ENCODE data around the gene ADGRF1. TPM values are rescaled to one million over a fixed set of nuclear protein-coding genes. Genes with fewer than 3 reads are reported as not detected.

The ADGRF1 gene
- total RNA-seq, 1 experiment from 2014 or later: 104 TPM

DNA sequence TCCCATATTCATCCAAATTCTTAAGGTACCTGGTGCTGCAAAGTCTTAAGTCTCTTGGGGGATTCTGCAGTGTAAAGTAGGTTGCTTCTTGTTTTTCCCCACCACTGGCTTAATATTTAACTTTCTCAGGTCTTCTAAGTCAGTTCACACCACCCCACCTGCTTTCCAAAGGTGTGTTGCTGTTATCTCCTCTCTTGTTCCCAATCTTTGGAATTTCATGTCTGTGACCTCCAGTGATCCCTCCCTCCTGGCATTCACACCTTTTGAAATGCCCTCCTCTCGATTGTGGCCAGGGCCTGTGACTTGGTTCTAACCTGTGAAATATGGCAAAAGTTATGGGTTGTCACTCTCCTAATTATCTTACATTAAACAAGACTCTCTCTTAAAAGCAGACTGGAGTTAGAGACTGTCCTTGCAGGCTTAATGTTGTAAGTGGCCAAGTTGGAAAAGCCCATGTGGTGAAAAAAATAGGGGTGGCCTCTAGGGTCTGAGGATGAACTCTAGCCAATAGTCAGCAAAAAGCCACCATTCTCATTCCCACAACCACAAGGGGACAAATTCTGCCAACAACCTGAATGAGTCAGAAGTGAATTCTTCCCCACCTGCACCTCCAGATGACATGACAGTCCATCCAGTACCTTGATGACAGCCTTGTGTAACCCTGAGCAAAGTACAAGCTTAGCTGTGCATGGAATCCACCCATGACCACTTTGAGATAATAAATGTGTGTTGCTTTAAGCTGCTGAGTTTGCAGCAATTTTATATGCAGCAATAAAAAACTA lies 45.1 kb downstream of the ADGRF1 start:
- Histone ChIP-seq H3K9ac (ENCODE audit: low read length) (no peak overlapping the region), H3K79me2 (ENCODE audit: low read length) (no peaks in the 10 kb centered on the region), H3K36me3 (ENCODE audit: low read depth, low read length) (peaks cover 21% of the 10 kb centered on the region; the same call in 1 of the 2 replicates), H3K9me3 (ENCODE audit: low read length) (no peaks in the 10 kb centered on the region), H3K9me2 (replicated peaks; ENCODE audit: low read length) (no peaks in the 10 kb centered on the region), H4K20me1 (ENCODE audit: low read length) (no peaks in the 10 kb centered on the region), H3K27ac (ENCODE audit: low read length) (peak overlapping the region; percentile 53), H3K4me2 (ENCODE audit: low read length) (peak overlapping the region; percentile 17; the same call in 1 of the 2 replicates), H3K4me3 (ENCODE audit: low read length) (no peak overlapping the region), H3K27me3 (ENCODE audit: low read length) (no peaks in the 10 kb centered on the region), H3K4me1 (ENCODE audit: insufficient read depth, low read length) (peaks cover 63% of the 10 kb centered on the region), H3F3A (ENCODE audit: low read length, unreplicated experiment) (peaks cover 15% of the 10 kb centered on the region), H2AFZ (ENCODE audit: low read length) (no peak overlapping the region)
- CTCF ChIA-PET: no interaction called here
- TF ChIP-seq EZH2 (IDR thresholded peaks at IDR 0.05; ENCODE audit: low read length, unreplicated experiment) (no peak), EZH2phosphoT487 (IDR thresholded peaks at IDR 0.05; ENCODE audit: borderline replicate concordance, low read length) (no peak)
- TF ChIP-seq, protein P1, sequence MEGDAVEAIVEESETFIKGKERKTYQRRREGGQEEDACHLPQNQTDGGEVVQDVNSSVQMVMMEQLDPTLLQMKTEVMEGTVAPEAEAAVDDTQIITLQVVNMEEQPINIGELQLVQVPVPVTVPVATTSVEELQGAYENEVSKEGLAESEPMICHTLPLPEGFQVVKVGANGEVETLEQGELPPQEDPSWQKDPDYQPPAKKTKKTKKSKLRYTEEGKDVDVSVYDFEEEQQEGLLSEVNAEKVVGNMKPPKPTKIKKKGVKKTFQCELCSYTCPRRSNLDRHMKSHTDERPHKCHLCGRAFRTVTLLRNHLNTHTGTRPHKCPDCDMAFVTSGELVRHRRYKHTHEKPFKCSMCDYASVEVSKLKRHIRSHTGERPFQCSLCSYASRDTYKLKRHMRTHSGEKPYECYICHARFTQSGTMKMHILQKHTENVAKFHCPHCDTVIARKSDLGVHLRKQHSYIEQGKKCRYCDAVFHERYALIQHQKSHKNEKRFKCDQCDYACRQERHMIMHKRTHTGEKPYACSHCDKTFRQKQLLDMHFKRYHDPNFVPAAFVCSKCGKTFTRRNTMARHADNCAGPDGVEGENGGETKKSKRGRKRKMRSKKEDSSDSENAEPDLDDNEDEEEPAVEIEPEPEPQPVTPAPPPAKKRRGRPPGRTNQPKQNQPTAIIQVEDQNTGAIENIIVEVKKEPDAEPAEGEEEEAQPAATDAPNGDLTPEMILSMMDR (conservative IDR thresholded peaks at IDR 0.05; ENCODE audit: low read depth, low read length): no peak
- ATAC-seq (peak; percentile 29), DNase-seq (peak; percentile 84)
- BruUV-seq (replicated peaks): no TSS peak
- intact Hi-C loops (cut with micrococcal nuclease): loop anchor here (10.0 kb wide), 1 partner anchor 372 kb away; no protein-coding TSS in a partner anchor
- POLR2A ChIA-PET (ENCODE audit: unreplicated experiment): interaction anchor here (0.5 kb wide), 1 partner anchor 117 kb away, joined by 7 read pairs; no protein-coding TSS in a partner anchor

DNA sequence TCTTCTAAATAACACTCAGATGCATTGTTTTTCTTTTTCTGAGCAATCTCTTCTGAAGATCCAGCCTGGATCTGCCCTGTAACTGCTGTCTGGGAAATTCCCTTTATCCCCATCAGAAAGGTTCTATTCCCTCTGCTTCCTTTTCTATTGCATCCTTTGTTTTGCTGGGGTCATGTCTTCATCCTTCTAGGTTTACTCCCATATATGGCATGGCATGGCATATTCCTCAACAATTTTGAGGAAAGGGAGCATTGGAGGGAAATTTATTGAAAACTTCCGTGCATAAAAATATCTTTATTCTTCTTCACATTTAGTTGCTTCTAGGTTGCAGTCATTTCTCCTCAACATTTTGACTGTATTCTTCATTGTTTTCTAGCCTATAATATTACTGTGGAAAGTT lies 47.2 kb downstream of the ADGRF1 start:
- ChIA-PET CTCF (no interaction called here), POLR2A (ENCODE audit: unreplicated experiment) (interaction anchor here (0.6 to 0.8 kb wide), 2 partner anchors 13 to 40 kb away, joined by 3 to 5 read pairs; no protein-coding TSS in a partner anchor)
- no peak overlapping the region for H3K4me3 ChIP-seq (ENCODE audit: low read length)
- H3K4me1 ChIP-seq (ENCODE audit: insufficient read depth, low read length): peaks cover 74% of the 10 kb centered on the region
- no peaks in the 10 kb centered on the region for H3K79me2 ChIP-seq (ENCODE audit: low read length)
- ATAC-seq: no peak
- BruUV-seq (replicated peaks): no TSS peak
- no peaks in the 10 kb centered on the region for H4K20me1 ChIP-seq (ENCODE audit: low read length)
- intact Hi-C loops (cut with micrococcal nuclease): loop anchor here (1.0 to 10.0 kb wide), 7 partner anchors 12 to 412 kb away; partner anchors contain the start of gene TNFRSF21
- peak overlapping the region; percentile 38 for H3K9ac ChIP-seq (ENCODE audit: low read length)
- no peaks in the 10 kb centered on the region for H3K27me3 ChIP-seq (ENCODE audit: low read length)
- no peaks in the 10 kb centered on the region for H3K9me2 ChIP-seq (replicated peaks; ENCODE audit: low read length)
- DNase-seq: no peak
- H3F3A ChIP-seq (ENCODE audit: low read length, unreplicated experiment): peaks cover 15% of the 10 kb centered on the region
- TF ChIP-seq EZH2phosphoT487 (IDR thresholded peaks at IDR 0.05; ENCODE audit: borderline replicate concordance, low read length) (no peak), EZH2 (IDR thresholded peaks at IDR 0.05; ENCODE audit: low read length, unreplicated experiment) (no peak)
- TF ChIP-seq, protein P1 (conservative IDR thresholded peaks at IDR 0.05; ENCODE audit: low read depth, low read length): no peak
- H3K4me2 ChIP-seq (ENCODE audit: low read length): peak overlapping the region; percentile 30; the same call in 1 of the 2 replicates
- no peak overlapping the region for H2AFZ ChIP-seq (ENCODE audit: low read length)
- peaks cover 8% of the 10 kb centered on the region; the same call in 1 of the 2 replicates for H3K36me3 ChIP-seq (ENCODE audit: low read depth, low read length)
- H3K9me3 ChIP-seq (ENCODE audit: low read length): no peaks in the 10 kb centered on the region
- peak overlapping the region; percentile 84 for H3K27ac ChIP-seq (ENCODE audit: low read length)

Data from PC-3 (cell line).